B cell (primary cell): ENCODE measurements around the gene CNTNAP2. TPM values are rescaled to one million over a fixed set of nuclear protein-coding genes. Genes with fewer than 3 reads are reported as not detected.

Source experiments
- ATAC-seq: fragments of 200-7000 bp; cut with Tn5 transposase; one replicate; pipeline ENCODE4 v1.10.0; 2021; ENCODE audit warnings: low read depth, mild to moderate bottlenecking, moderate number of reproducible peaks, moderate library complexity
- CTCF ChIA-PET: fragments of 350-600 bp; sonication (Branson Sonifier 250); formaldehyde crosslinking; loops from one replicate; lab custom pipeline; 2021; ENCODE audit warnings: antibody characterized with exemption, inconsistent platforms; lab: Charles Lee
- POLR2A ChIA-PET: fragments of 350-600 bp; sonication (Branson Sonifier 250); formaldehyde crosslinking; loops from one replicate; lab custom pipeline; 2021; ENCODE audit warnings: antibody characterized with exemption; lab: Charles Lee
- DNase-seq: peaks from one replicate; pipeline ENCODE4 v3.0.0; 2013
- H2AFZ ChIP-seq: 2 replicates; pipeline ENCODE4 v1.6.1; 2012; ENCODE audit warnings: mild to moderate bottlenecking, low read depth, low read length; ENCODE audit not compliant: insufficient read depth, poor library complexity, severe bottlenecking
- H3K27ac ChIP-seq, 2 donors: 1 replicate in 1 of 2; 2 replicates in 1 of 2; pipeline ENCODE4 v1.5.1; 2012 to 2013; ENCODE audit warnings: low read length in 2 of 2, mild to moderate bottlenecking in 2 of 2, moderate library complexity in 1 of 2
- H3K27me3 ChIP-seq, 4 experiments: fragments of 200-600 bp in 1 of 4; sonication (generic) in 1 of 4; replicated peaks in 1 of 4; 1 replicate in 2 of 4; 2 replicates in 2 of 4; pipeline versions ENCODE4 v1.6.1 to v1.7.0; 2013 to 2016; ENCODE audit warnings: low read length in 3 of 4, mild to moderate bottlenecking in 2 of 4, mixed read lengths in 1 of 4, moderate library complexity in 1 of 4; ENCODE audit not compliant: insufficient read depth in 4 of 4, control insufficient read depth in 3 of 4; ENCODE audit errors: control extremely low read depth in 1 of 4
- H3K36me3 ChIP-seq, 2 experiments: replicated peaks in 1 of 2; 1 replicate in 1 of 2; 2 replicates in 1 of 2; pipeline versions ENCODE4 v1.6.1 to v1.7.1; 2013; ENCODE audit warnings: low read length in 1 of 2; ENCODE audit not compliant: insufficient read depth in 2 of 2, control insufficient read depth in 1 of 2; ENCODE audit errors: control extremely low read depth in 1 of 2, extremely low read depth in 1 of 2
- H3K4me1 ChIP-seq, 2 donors: fragments of 200-600 bp in 1 of 2; sonication (generic) in 1 of 2; 1 replicate in 1 of 2; 2 replicates in 1 of 2; pipeline versions ENCODE4 v1.5.1 to v1.6.1; 2013 to 2017; ENCODE audit warnings: low read length in 2 of 2; ENCODE audit not compliant: control insufficient read depth in 2 of 2, insufficient read depth in 2 of 2
- H3K4me2 ChIP-seq: replicated peaks from 2 replicates; pipeline ENCODE3; 2012; ENCODE audit warnings: mild to moderate bottlenecking, low read depth, low read length; ENCODE audit not compliant: poor library complexity, severe bottlenecking
- H3K4me3 ChIP-seq, 5 experiments: fragments of 200-600 bp in 1 of 5; sonication (generic) in 1 of 5; 1 replicate in 3 of 5; 2 replicates in 2 of 5; pipeline versions ENCODE4 v1.5.1 to v1.7.0; 2011 to 2016; ENCODE audit warnings: low read length in 4 of 5, mild to moderate bottlenecking in 4 of 5, low read depth in 2 of 5, control low read depth in 1 of 5, moderate library complexity in 1 of 5; ENCODE audit not compliant: insufficient read depth in 1 of 5; ENCODE audit errors: control extremely low read depth in 1 of 5, extremely low read depth in 1 of 5
- H3K79me2 ChIP-seq: fragments of 200-600 bp; sonication (generic); one replicate; pipeline ENCODE4 v1.6.0; 2016; ENCODE audit warnings: low read length; ENCODE audit not compliant: control insufficient read depth, insufficient read depth
- H3K9ac ChIP-seq: fragments of 200-600 bp; sonication (generic); 2 replicates; pipeline ENCODE4 v1.6.1; 2017; ENCODE audit warnings: mild to moderate bottlenecking, low read length, moderate library complexity
- H3K9me3 ChIP-seq, 3 donors: one replicate each; pipeline versions ENCODE4 v1.6.1 to v1.7.1; 2013; ENCODE audit warnings: low read length in 2 of 3; ENCODE audit not compliant: control insufficient read depth in 2 of 3, insufficient read depth in 1 of 3; ENCODE audit errors: control extremely low read depth in 1 of 3
- H4K20me1 ChIP-seq: 2 replicates; pipeline ENCODE4 v1.6.0; 2012; ENCODE audit warnings: mild to moderate bottlenecking, low read length; ENCODE audit not compliant: insufficient read depth, control insufficient read depth, poor library complexity, severe bottlenecking
- H3K27ac Mint-ChIP-seq: one replicate; pipeline ENCODE4 v1.8.0; 2021; ENCODE audit warnings: mixed read lengths
- H3K27me3 Mint-ChIP-seq: one replicate; pipeline ENCODE4 v1.8.0; 2021; ENCODE audit warnings: mixed read lengths
- H3K4me1 Mint-ChIP-seq: one replicate; pipeline ENCODE4 v1.8.0; 2021; ENCODE audit warnings: mixed read lengths
- H3K4me3 Mint-ChIP-seq: one replicate; pipeline ENCODE4 v1.8.0; 2021; ENCODE audit warnings: mixed read lengths
- H3K9me3 Mint-ChIP-seq: one replicate; pipeline ENCODE4 v1.8.0; 2022; ENCODE audit warnings: mixed read lengths; ENCODE audit not compliant: insufficient read depth
- EZH2 ChIP-seq: IDR thresholded peaks from 2 replicates; pipeline ENCODE4 v1.6.1; 2012; ENCODE audit warnings: borderline replicate concordance, low read depth, mild to moderate bottlenecking, moderate library complexity, low read length; ENCODE audit not compliant: insufficient read depth, poor library complexity, severe bottlenecking
- WGBS: methylation state at CpG from one replicate; pipeline ENCODE4 v1.1.5; 2013; ENCODE audit warnings: missing lambda C conversion rate; ENCODE audit not compliant: insufficient coverage; 5-methylcytosine and 5-hydroxymethylcytosine counted together
- intact Hi-C: fragments of 100-400 bp; cut with micrococcal nuclease; formaldehyde crosslinking; loops from one replicate; pipeline ENCODE4 v1.10.0; 2022
- polyA plus RNA-seq: library from polyadenylated mRNA; depleted of rRNA; stranded (reverse); fragments of >200 nt; gene quantifications from 2 replicates; pipeline ENCODE4 v1.2.3, GENCODE V29; 2012
- total RNA-seq, 2 donors: library from RNA; stranded (reverse); fragments of 120-200 nt in 1 of 2; gene quantifications; 1 replicate in 1 of 2; 2 replicates in 1 of 2; pipeline versions ENCODE4 v1.2.3 to v1.2.4, GENCODE V29; 2013 to 2022
- TF ChIP-seq, protein P1 (sequence below): fragments of 200-600 bp; IDR thresholded peaks from one replicate; pipeline ENCODE4 v1.8.0; 2022; ENCODE audit warnings: antibody characterized with exemption, mild to moderate bottlenecking

CNTNAP2 gene
- total and polyA plus RNA-seq, 2 donors (not counting 1 experiment from before 2014, with no cell fraction given): 7.4 to 16.6 TPM

DNA sequence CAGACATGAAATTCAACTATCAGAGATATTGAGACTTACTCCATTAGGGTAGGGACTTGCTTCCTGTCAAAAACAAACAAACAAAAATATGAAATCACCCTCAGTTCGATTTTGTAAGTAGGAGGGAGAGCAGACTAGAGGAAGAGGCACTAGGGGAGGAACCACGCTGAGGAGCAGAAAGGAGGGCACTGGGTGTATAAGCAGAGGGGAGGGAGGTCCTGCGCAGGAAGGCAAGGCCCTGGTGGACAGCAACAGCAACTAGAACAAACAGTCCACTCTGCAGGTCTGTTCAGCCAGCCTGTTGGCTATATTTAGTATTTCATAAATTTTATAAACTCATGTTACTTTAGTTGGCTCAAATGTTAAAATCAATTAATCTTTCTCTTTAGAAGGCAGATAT is 1536.9 kb downstream of the CNTNAP2 start:
- WGBS: no CpG with 5 or more reads among the region's 3 CpGs
- no peaks in the 10 kb centered on the region for H3K27me3 Mint-ChIP-seq
- ATAC-seq: no peak
- DNase-seq: no peak
- H3K36me3 ChIP-seq: no peaks in the 10 kb centered on the region
- no peaks in the 10 kb centered on the region for H3K4me1 Mint-ChIP-seq
- no peaks in the 10 kb centered on the region for H3K4me1 ChIP-seq
- peaks cover 0 to 4% (median 0%) of the 10 kb centered on the region in 3 donors for H3K9me3 ChIP-seq
- POLR2A ChIA-PET: no interaction called here
- CTCF ChIA-PET: no interaction called here
- H2AFZ ChIP-seq: no peak overlapping the region
- TF ChIP-seq EZH2: no peak
- TF ChIP-seq, protein P1, sequence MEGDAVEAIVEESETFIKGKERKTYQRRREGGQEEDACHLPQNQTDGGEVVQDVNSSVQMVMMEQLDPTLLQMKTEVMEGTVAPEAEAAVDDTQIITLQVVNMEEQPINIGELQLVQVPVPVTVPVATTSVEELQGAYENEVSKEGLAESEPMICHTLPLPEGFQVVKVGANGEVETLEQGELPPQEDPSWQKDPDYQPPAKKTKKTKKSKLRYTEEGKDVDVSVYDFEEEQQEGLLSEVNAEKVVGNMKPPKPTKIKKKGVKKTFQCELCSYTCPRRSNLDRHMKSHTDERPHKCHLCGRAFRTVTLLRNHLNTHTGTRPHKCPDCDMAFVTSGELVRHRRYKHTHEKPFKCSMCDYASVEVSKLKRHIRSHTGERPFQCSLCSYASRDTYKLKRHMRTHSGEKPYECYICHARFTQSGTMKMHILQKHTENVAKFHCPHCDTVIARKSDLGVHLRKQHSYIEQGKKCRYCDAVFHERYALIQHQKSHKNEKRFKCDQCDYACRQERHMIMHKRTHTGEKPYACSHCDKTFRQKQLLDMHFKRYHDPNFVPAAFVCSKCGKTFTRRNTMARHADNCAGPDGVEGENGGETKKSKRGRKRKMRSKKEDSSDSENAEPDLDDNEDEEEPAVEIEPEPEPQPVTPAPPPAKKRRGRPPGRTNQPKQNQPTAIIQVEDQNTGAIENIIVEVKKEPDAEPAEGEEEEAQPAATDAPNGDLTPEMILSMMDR: no peak
- no peak overlapping the region for H3K27ac ChIP-seq
- H3K4me3 ChIP-seq: no peak overlapping the region
- intact Hi-C loops: no loop called here
- no peak overlapping the region for H3K9ac ChIP-seq
- H3K27ac Mint-ChIP-seq: no peak overlapping the region
- H3K4me2 ChIP-seq: no peak overlapping the region
- H3K4me3 Mint-ChIP-seq: no peak overlapping the region
- peaks cover 7% of the 10 kb centered on the region for H3K9me3 Mint-ChIP-seq
- H3K79me2 ChIP-seq: no peaks in the 10 kb centered on the region
- no peaks in the 10 kb centered on the region for H4K20me1 ChIP-seq
- H3K27me3 ChIP-seq: no peaks in the 10 kb centered on the region

DNA sequence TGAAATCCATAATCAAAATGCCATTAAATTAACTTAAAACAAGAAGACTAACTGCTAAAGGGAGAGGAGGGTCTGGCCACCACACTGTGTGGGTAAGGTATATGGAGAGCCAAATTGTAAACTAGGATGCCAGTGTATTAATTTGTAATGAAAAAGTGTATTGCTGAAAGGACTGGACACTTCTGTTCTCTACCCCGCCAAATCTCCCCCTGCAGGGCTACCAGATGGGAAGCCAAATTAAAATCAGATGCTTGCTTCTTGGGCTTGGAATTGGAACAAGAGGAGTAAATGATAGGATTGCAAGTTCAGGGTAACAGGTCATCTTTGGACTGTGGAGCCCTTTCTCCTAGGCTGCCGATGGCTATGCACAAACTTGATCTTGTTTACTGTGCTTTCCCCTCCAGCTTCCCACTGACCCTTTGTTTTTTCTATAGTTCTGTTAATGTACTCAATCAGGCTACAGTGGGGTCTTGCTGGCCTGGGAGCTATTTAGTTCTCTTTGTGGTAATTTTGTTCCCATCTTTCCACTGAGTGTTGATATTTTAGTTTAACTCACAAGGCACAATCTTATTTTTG is 1541.9 kb downstream of the CNTNAP2 start:
- TF ChIP-seq, protein P1: no peak
- TF ChIP-seq EZH2: no peak
- Histone ChIP-seq H3K79me2 (no peaks in the 10 kb centered on the region), H2AFZ (no peak overlapping the region), H4K20me1 (no peaks in the 10 kb centered on the region), H3K4me3 (no peak overlapping the region), H3K4me2 (no peak overlapping the region), H3K27ac (no peak overlapping the region), H3K9me3 (peaks cover 0 to 9% (median 0%) of the 10 kb centered on the region in 3 donors), H3K4me1 (no peaks in the 10 kb centered on the region), H3K36me3 (no peaks in the 10 kb centered on the region), H3K9ac (no peak overlapping the region), H3K27me3 (no peaks in the 10 kb centered on the region)
- CTCF ChIA-PET: no interaction called here
- POLR2A ChIA-PET: no interaction called here
- no CpG with 5 or more reads among the region's 2 CpGs for WGBS
- Mint-ChIP-seq H3K27me3 (no peaks in the 10 kb centered on the region), H3K4me3 (no peak overlapping the region), H3K27ac (no peak overlapping the region), H3K4me1 (no peaks in the 10 kb centered on the region), H3K9me3 (peaks cover 7% of the 10 kb centered on the region)
- intact Hi-C loops: no loop called here
- ATAC-seq (no peak), DNase-seq (no peak)
